ENCODE results near the gene SLC52A3.

The SLC52A3 gene

DNA sequence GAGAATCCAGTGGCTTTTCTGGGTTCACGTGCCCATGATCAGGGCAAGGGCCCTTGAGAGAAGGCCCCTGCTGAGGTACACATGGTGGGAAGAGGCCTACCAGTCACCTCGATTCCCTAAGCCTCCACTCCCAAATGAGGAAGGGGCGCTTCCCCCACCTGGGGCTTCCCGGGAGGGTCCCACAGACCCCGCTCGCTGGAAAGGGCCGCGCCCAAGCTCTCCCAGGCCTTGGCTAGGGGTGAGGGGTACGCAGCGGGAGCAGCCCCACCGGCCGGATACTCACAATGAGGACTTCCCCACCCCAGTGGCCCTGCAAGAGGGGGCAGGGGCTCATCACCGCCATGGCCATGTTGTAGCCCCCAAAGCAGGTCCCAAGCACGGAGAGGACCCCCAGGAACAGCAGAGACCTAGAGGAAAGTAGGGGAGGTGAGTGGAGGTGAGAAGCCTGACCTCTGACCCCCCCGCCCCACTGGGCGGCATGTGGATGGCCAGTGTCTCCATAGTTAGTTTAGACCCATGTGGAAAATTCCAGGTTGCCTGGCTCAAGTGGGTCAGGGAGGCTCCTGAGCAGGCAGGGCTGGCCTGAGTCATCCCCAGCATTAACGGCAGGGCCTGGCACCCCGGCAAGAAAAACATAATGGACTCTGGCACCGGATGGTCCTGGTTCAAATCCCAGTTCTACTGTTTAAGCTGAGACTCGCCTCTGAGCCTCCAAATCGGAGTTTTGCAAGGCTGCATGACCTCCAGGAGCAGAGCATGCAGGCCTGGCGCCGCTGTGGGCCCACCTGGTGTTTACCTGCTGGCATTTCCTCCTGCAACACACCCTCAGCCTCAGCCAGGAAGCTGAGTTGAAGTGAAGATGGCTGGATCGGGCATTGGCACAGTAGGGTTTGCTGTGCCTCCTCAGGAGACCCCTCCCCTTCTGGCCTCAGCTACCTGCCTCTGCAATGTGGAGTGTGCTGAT lies 6.6 kb downstream of the SLC52A3 start:
- Histone ChIP-seq H4K91ac (ENCODE audit: low read length) (no peak overlapping the region), H3K79me1 (replicated peaks; ENCODE audit: low read length, poor library complexity, severe bottlenecking) (no peaks in the 10 kb centered on the region), H2BK120ac (ENCODE audit: low read depth, low read length) (no peak overlapping the region), H4K8ac (ENCODE audit: low read length) (no peak overlapping the region), H3K36me3 (ENCODE audit: control insufficient read depth in 1 of 2, insufficient read depth in 2 of 2, low read depth in 1 of 2, low read length in 2 of 2) (no peaks in the 10 kb centered on the region), H3K14ac (ENCODE audit: low read length in 2 of 2) (no peak overlapping the region), H3K27me3 (ENCODE audit: control insufficient read depth in 1 of 2, insufficient read depth in 1 of 2, low read length in 2 of 2) (peaks cover 15 to 68% of the 10 kb centered on the region in 2 experiments), H2BK12ac (ENCODE audit: low read length in 2 of 2) (no peak overlapping the region), H3K4me3 (ENCODE audit: insufficient read depth in 1 of 2, low read depth in 1 of 2, low read length in 2 of 2) (no peak overlapping the region), H3K4me2 (ENCODE audit: low read length, poor library complexity, severe bottlenecking) (no peak overlapping the region), H3K23ac (ENCODE audit: low read length in 2 of 2) (no peak overlapping the region), H2BK5ac (ENCODE audit: low read depth, low read length, poor library complexity, severe bottlenecking) (no peak overlapping the region), H3K4ac (ENCODE audit: low read depth in 1 of 2, low read length in 2 of 2) (no peak overlapping the region), H3K9ac (ENCODE audit: low read length) (no peak overlapping the region), H3K18ac (ENCODE audit: low read depth in 1 of 2, low read length in 2 of 2) (no peak overlapping the region), H2AK5ac (ENCODE audit: low read length, severe bottlenecking) (no peak overlapping the region), H2BK15ac (ENCODE audit: low read depth, poor library complexity, severe bottlenecking) (no peak overlapping the region), H3K9me3 (ENCODE audit: control insufficient read depth, low read length) (no peaks in the 10 kb centered on the region), H2AFZ (ENCODE audit: low read depth, low read length) (no peak overlapping the region), H3K4me1 (ENCODE audit: control insufficient read depth, insufficient read depth, low read depth, low read length) (peaks cover 4% of the 10 kb centered on the region), H3K27ac (ENCODE audit: low read length, poor library complexity, severe bottlenecking) (no peak overlapping the region)
- no peak for DNase-seq
- 88% methylated on average over 24 of the region's 24 CpGs for WGBS

DNA sequence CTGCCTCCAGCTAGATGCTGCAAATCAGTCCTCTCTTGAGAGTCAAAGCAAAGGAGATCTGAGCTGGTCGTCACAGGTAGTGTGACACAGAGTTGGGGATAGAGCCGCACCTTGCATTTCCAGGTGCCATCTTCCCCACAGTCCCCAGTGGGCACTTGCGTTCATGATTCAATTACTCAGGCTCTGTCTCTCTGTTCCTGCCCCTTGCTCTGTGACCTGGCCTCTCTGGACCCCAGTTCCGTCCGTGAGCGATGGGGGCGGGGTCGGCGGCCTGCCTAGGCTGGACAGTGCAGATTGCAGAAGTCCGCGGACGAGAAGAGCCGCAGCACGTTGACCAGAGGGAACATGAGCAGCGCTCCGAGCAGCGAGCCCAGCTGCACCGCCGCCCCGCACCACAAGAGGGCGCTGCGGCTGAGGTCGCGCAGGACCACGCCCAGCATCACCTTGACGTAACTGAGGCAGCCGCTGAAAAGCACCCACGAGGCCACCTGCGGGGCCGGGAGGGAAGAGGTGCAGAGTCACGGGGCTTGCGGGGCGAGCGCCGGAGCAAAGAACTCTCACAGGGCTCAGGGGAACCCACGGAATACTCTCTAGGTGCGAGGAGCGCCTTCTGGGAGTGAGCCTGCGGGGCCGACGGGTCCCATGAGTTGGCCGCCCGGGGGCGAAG lies 7.4 kb downstream of the SLC52A3 start:
- H2BK120ac ChIP-seq (ENCODE audit: low read depth, low read length), result no peak overlapping the region
- WGBS, result 25% methylated on average over 44 of the region's 44 CpGs
- H3K9me3 ChIP-seq (ENCODE audit: control insufficient read depth, low read length), result no peaks in the 10 kb centered on the region
- H3K4me3 ChIP-seq (ENCODE audit: insufficient read depth in 1 of 2, low read depth in 1 of 2, low read length in 2 of 2), result no peak overlapping the region
- H4K91ac ChIP-seq (ENCODE audit: low read length), result no peak overlapping the region
- H3K9ac ChIP-seq (ENCODE audit: low read length), result no peak overlapping the region
- no peak overlapping the region for H2BK12ac ChIP-seq (ENCODE audit: low read length in 2 of 2)
- H3K18ac ChIP-seq (ENCODE audit: low read depth in 1 of 2, low read length in 2 of 2), result no peak overlapping the region
- DNase-seq, result no peak
- no peak overlapping the region for H3K23ac ChIP-seq (ENCODE audit: low read length in 2 of 2)
- no peak overlapping the region for H3K14ac ChIP-seq (ENCODE audit: low read length in 2 of 2)
- no peak overlapping the region for H4K8ac ChIP-seq (ENCODE audit: low read length)
- H3K4me1 ChIP-seq (ENCODE audit: control insufficient read depth, insufficient read depth, low read depth, low read length), result peaks cover 4% of the 10 kb centered on the region
- no peak overlapping the region for H2AFZ ChIP-seq (ENCODE audit: low read depth, low read length)
- H2BK5ac ChIP-seq (ENCODE audit: low read depth, low read length, poor library complexity, severe bottlenecking), result no peak overlapping the region
- H3K27me3 ChIP-seq (ENCODE audit: control insufficient read depth in 1 of 2, insufficient read depth in 1 of 2, low read length in 2 of 2), result peaks cover 15 to 74% of the 10 kb centered on the region in 2 experiments
- no peak overlapping the region for H2AK5ac ChIP-seq (ENCODE audit: low read length, severe bottlenecking)
- H2BK15ac ChIP-seq (ENCODE audit: low read depth, poor library complexity, severe bottlenecking), result no peak overlapping the region
- H3K27ac ChIP-seq (ENCODE audit: low read length, poor library complexity, severe bottlenecking), result no peak overlapping the region
- H3K79me1 ChIP-seq (replicated peaks; ENCODE audit: low read length, poor library complexity, severe bottlenecking), result no peaks in the 10 kb centered on the region
- H3K36me3 ChIP-seq (ENCODE audit: control insufficient read depth in 1 of 2, insufficient read depth in 2 of 2, low read depth in 1 of 2, low read length in 2 of 2), result no peaks in the 10 kb centered on the region
- no peak overlapping the region for H3K4ac ChIP-seq (ENCODE audit: low read depth in 1 of 2, low read length in 2 of 2)
- no peak overlapping the region for H3K4me2 ChIP-seq (ENCODE audit: low read length, poor library complexity, severe bottlenecking)

DNA sequence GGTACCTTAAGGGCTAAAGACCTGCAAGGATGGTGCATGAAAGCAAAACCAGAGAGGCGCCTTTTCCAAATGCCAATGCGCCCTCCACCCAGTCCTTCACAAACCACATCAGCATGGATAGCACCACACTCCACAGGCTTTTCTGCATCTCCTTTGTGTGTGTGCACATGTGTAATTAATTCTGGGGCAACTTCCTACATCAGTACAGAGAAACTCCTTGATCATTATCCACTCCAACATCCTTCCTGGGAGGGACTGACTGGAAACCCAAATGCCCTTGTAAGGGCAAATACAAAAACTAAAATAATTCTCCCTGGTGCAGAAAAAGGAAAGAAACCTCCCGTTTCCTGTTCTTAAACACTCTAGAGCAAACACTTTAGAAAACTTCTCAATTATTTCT lies 10.8 kb downstream of the SLC52A3 start:
- DNase-seq, result no peak
- peaks cover 4% of the 10 kb centered on the region for H3K4me1 ChIP-seq (ENCODE audit: control insufficient read depth, insufficient read depth, low read depth, low read length)
- no peak overlapping the region for H3K4me2 ChIP-seq (ENCODE audit: low read length, poor library complexity, severe bottlenecking)
- H3K23ac ChIP-seq (ENCODE audit: low read length in 2 of 2), result no peak overlapping the region
- H3K79me1 ChIP-seq (replicated peaks; ENCODE audit: low read length, poor library complexity, severe bottlenecking), result no peaks in the 10 kb centered on the region
- no peak overlapping the region for H3K18ac ChIP-seq (ENCODE audit: low read depth in 1 of 2, low read length in 2 of 2)
- no peak overlapping the region for H3K14ac ChIP-seq (ENCODE audit: low read length in 2 of 2)
- H2BK15ac ChIP-seq (ENCODE audit: low read depth, poor library complexity, severe bottlenecking), result no peak overlapping the region
- no peak overlapping the region for H3K4ac ChIP-seq (ENCODE audit: low read depth in 1 of 2, low read length in 2 of 2)
- H4K8ac ChIP-seq (ENCODE audit: low read length), result no peak overlapping the region
- H3K9me3 ChIP-seq (ENCODE audit: control insufficient read depth, low read length), result no peaks in the 10 kb centered on the region
- no peaks in the 10 kb centered on the region for H3K36me3 ChIP-seq (ENCODE audit: control insufficient read depth in 1 of 2, insufficient read depth in 2 of 2, low read depth in 1 of 2, low read length in 2 of 2)
- H3K9ac ChIP-seq (ENCODE audit: low read length), result no peak overlapping the region
- no peak overlapping the region for H2BK12ac ChIP-seq (ENCODE audit: low read length in 2 of 2)
- no peak overlapping the region for H2BK5ac ChIP-seq (ENCODE audit: low read depth, low read length, poor library complexity, severe bottlenecking)
- H3K4me3 ChIP-seq (ENCODE audit: insufficient read depth in 1 of 2, low read depth in 1 of 2, low read length in 2 of 2), result no peak overlapping the region
- peaks cover 15 to 73% of the 10 kb centered on the region in 2 experiments for H3K27me3 ChIP-seq (ENCODE audit: control insufficient read depth in 1 of 2, insufficient read depth in 1 of 2, low read length in 2 of 2)
- no peak overlapping the region for H2AFZ ChIP-seq (ENCODE audit: low read depth, low read length)
- no peak overlapping the region for H4K91ac ChIP-seq (ENCODE audit: low read length)
- H2AK5ac ChIP-seq (ENCODE audit: low read length, severe bottlenecking), result no peak overlapping the region
- no peak overlapping the region for H2BK120ac ChIP-seq (ENCODE audit: low read depth, low read length)
- no peak overlapping the region for H3K27ac ChIP-seq (ENCODE audit: low read length, poor library complexity, severe bottlenecking)
- 75% methylated on average over 3 of the region's 3 CpGs for WGBS

DNA sequence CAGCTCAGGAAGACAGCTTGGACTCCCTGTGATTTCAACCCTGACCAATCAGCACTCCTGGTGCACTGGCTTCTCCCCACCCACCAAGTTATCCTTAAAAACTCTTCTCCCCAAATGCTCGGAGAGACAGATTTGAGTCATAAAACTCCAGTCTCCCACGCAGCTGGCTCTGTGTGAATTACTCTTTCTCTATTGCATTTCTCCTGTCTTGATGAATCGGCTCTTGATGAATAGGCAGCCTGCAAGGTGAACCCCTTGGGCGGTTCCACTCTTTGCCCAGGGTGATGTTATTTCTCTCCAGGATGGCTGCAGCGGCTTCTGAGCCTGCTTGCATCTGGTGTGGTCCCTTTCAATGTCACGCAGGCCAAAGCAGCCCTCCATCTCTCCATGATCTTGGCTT lies 12.4 kb downstream of the SLC52A3 start:
- H3K23ac ChIP-seq (ENCODE audit: low read length in 2 of 2), result no peak overlapping the region
- H3K79me1 ChIP-seq (replicated peaks; ENCODE audit: low read length, poor library complexity, severe bottlenecking), result no peaks in the 10 kb centered on the region
- no peak overlapping the region for H2BK5ac ChIP-seq (ENCODE audit: low read depth, low read length, poor library complexity, severe bottlenecking)
- H3K4me1 ChIP-seq (ENCODE audit: control insufficient read depth, insufficient read depth, low read depth, low read length), result peaks cover 2% of the 10 kb centered on the region
- peaks cover 15 to 76% of the 10 kb centered on the region in 2 experiments for H3K27me3 ChIP-seq (ENCODE audit: control insufficient read depth in 1 of 2, insufficient read depth in 1 of 2, low read length in 2 of 2)
- H2AFZ ChIP-seq (ENCODE audit: low read depth, low read length), result no peak overlapping the region
- H2BK120ac ChIP-seq (ENCODE audit: low read depth, low read length), result no peak overlapping the region
- no peak overlapping the region for H2BK15ac ChIP-seq (ENCODE audit: low read depth, poor library complexity, severe bottlenecking)
- 82% methylated on average over 6 of the region's 6 CpGs for WGBS
- H3K27ac ChIP-seq (ENCODE audit: low read length, poor library complexity, severe bottlenecking), result no peak overlapping the region
- no peak overlapping the region for H4K8ac ChIP-seq (ENCODE audit: low read length)
- no peaks in the 10 kb centered on the region for H3K36me3 ChIP-seq (ENCODE audit: control insufficient read depth in 1 of 2, insufficient read depth in 2 of 2, low read depth in 1 of 2, low read length in 2 of 2)
- no peaks in the 10 kb centered on the region for H3K9me3 ChIP-seq (ENCODE audit: control insufficient read depth, low read length)
- H3K4me3 ChIP-seq (ENCODE audit: insufficient read depth in 1 of 2, low read depth in 1 of 2, low read length in 2 of 2), result no peak overlapping the region
- no peak overlapping the region for H2BK12ac ChIP-seq (ENCODE audit: low read length in 2 of 2)
- no peak overlapping the region for H3K4ac ChIP-seq (ENCODE audit: low read depth in 1 of 2, low read length in 2 of 2)
- H4K91ac ChIP-seq (ENCODE audit: low read length), result no peak overlapping the region
- no peak overlapping the region for H3K9ac ChIP-seq (ENCODE audit: low read length)
- no peak overlapping the region for H3K4me2 ChIP-seq (ENCODE audit: low read length, poor library complexity, severe bottlenecking)
- H2AK5ac ChIP-seq (ENCODE audit: low read length, severe bottlenecking), result no peak overlapping the region
- no peak for DNase-seq
- no peak overlapping the region for H3K14ac ChIP-seq (ENCODE audit: low read length in 2 of 2)
- H3K18ac ChIP-seq (ENCODE audit: low read depth in 1 of 2, low read length in 2 of 2), result no peak overlapping the region

All from mesenchymal stem cell (in vitro differentiated cells and primary cell).